Measurements from ENCODE around the gene RHEBL1. TPM values are rescaled to one million over a fixed set of nuclear protein-coding genes. Genes with fewer than 3 reads are reported as not detected.

The RHEBL1 gene
- 0.58 and 3.4 TPM in 2 replicates for total RNA-seq

GRCh38 chr12:49069507-49070346 lies at the start of gene RHEBL1:
RHEBL1 (minus strand) TSS chr12:49069979; CDS start chr12:49069785, 194 bp downstream.

GRCh38 chr12:49110464-49111155 lies 40.8 kb upstream of the RHEBL1 start, which contains the start of gene LMBR1L:
LMBR1L (minus strand) TSS chr12:49110847; CDS start chr12:49110555, 292 bp downstream.

GRCh38 chr12:49094160-49094974 lies 24.6 kb upstream of the RHEBL1 start, which contains the start of gene DHH:
DHH (minus strand) TSS chr12:49094801; CDS start chr12:49094512, 289 bp downstream.

GRCh38 chr12:49060237-49061156 lies 9.3 kb downstream of the RHEBL1 start, which contains the start of gene KMT2D:
KMT2D (minus strand) TSS chr12:49060794; CDS start chr12:49055324, 5,470 bp downstream.

GRCh38 chr12:49018261-49019119 lies 51.3 kb downstream of the RHEBL1 start, which contains the start of gene PRKAG1:
PRKAG1 (minus strand) TSS chr12:49018776; CDS start chr12:49018740, 36 bp downstream.

Other genes with a start within 250 kb of the RHEBL1 start
- gene DDX23, start 217.8 kb downstream of the RHEBL1 start, total RNA-seq, result 56.5 and 56.8 TPM in 2 replicates
- 0.29 TPM in 1 of 2 replicates, not detected in the other for gene RND1, start 204.1 kb downstream of the RHEBL1 start, total RNA-seq
- 70.1 and 72.3 TPM in 2 replicates for gene FKBP11, start 144.5 kb downstream of the RHEBL1 start, total RNA-seq
- gene ARF3, start 112.5 kb downstream of the RHEBL1 start, total RNA-seq, result 88.1 and 98.3 TPM in 2 replicates
- not detected in 2 replicates for gene WNT10B, start 98.2 kb downstream of the RHEBL1 start, total RNA-seq
- not detected in 2 replicates for gene WNT1, start 91.7 kb downstream of the RHEBL1 start, total RNA-seq
- gene DDN, start 70.6 kb downstream of the RHEBL1 start, total RNA-seq, result not detected in 2 replicates
- 114 TPM in 2 replicates for gene PRKAG1, start 51.2 kb downstream of the RHEBL1 start, total RNA-seq
- 15.9 and 23.6 TPM in 2 replicates for gene KMT2D, start 9.2 kb downstream of the RHEBL1 start, total RNA-seq
- not detected in 2 replicates for gene DHH, start 24.8 kb upstream of the RHEBL1 start, total RNA-seq
- gene LMBR1L, start 40.9 kb upstream of the RHEBL1 start, total RNA-seq, result 60.3 and 97.7 TPM in 2 replicates
- gene TUBA1B, start 61.4 kb upstream of the RHEBL1 start, total RNA-seq, result 4,951 and 5,972 TPM in 2 replicates
- 1,622 and 1,849 TPM in 2 replicates for gene TUBA1A, start 119.1 kb upstream of the RHEBL1 start, total RNA-seq
- gene TUBA1C, start 195.1 kb upstream of the RHEBL1 start, total RNA-seq, result 1,437 and 1,599 TPM in 2 replicates
- not detected in 2 replicates for gene PRPH, start 225.2 kb upstream of the RHEBL1 start, total RNA-seq

Measured in myometrial cell (primary cell).